G401 (cell line): ENCODE data around the gene CDKAL1. TPM values are rescaled to one million over a fixed set of nuclear protein-coding genes. Genes with fewer than 3 reads are reported as not detected.

Experiments used
- DNase-seq: peaks from one replicate; pipeline ENCODE4 v3.0.0-alpha.2; 2015; ENCODE audit warnings: low spot score
- in situ Hi-C: cut with HindIII; loops from 2 replicates; pipeline ENCODE4 v1.10.0; 2016; ENCODE audit warnings: low sequenced_read_pairs, mixed read lengths
- total RNA-seq: library from RNA; depleted of rRNA; stranded (reverse); fragments of >200 nt; shearing (Covaris generic); gene quantifications from 2 replicates; pipeline ENCODE4 v1.2.3, GENCODE V29; 2014

Gene CDKAL1
- total RNA-seq, 1 experiment from 2014 or later = 25.7 TPM

- no peak for DNase-seq
- in situ Hi-C loops = no loop called here
Observed at GRCh38 chr6:20692023-20692422, 157.8 kb downstream of the CDKAL1 start.

DNA sequence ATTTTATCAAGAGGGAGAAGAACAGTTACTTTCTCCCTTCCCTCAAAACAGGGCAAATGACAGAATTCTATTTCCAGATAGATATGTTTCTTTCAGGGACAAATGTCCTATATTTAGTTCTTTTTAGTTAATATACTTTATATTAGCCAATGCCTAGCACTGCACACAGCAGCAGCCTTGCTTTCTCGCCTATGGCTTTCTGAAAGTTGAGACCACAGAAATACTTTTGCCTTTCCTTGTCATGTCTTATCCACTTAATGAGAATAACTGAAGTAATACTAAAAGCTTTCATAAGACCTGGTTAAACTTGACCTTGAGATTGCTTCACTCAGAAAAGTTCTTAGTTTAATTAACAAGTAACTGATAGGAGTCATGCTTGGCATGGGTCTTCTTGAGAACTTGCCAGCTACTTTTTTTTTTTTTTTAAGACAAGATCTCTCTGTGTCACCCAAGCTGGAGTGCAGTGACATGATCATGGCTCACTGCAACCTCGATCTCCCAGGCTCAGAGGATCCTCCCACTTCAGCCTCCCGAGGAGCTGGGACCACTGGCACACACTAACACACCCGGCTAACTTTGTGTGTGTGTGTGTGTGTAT lies 159.3 kb downstream of the CDKAL1 start:
- in situ Hi-C loops = no loop called here
- no peak for DNase-seq

DNA sequence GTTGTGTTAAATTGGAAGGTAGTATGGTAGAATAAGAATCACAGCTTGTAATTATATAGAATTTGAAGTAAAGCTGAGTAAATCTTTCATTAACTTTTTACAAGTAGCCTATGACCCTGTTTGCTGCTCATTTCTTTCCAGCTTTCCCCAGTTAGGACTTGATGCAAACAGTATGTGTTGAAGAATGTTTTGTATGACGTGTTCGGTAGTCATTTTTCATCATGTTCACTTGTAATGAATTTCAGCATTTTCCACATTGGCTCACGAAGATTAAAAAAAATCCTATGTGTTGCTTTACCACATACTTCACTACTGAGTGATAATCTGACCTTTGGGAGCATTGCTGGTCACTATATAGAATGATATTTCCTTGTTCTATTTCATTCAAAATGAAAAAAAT lies 162.4 kb downstream of the CDKAL1 start:
- DNase-seq = no peak
- in situ Hi-C loops = no loop called here

- in situ Hi-C loops = no loop called here
- no peak for DNase-seq
Observed at GRCh38 chr6:20698675-20699074, 164.4 kb downstream of the CDKAL1 start.

- in situ Hi-C loops = no loop called here
- DNase-seq = peak; percentile 93
Observed at GRCh38 chr6:20699402-20699801, 165.1 kb downstream of the CDKAL1 start.

- in situ Hi-C loops = no loop called here
- no peak for DNase-seq
Observed at GRCh38 chr6:20700375-20700774, 166.1 kb downstream of the CDKAL1 start.

- peak; percentile 68 for DNase-seq
- in situ Hi-C loops = no loop called here
Observed at GRCh38 chr6:20702366-20702765, 168.1 kb downstream of the CDKAL1 start.

- in situ Hi-C loops = no loop called here
- no peak for DNase-seq
Observed at GRCh38 chr6:20703049-20703448, 168.8 kb downstream of the CDKAL1 start.

DNA sequence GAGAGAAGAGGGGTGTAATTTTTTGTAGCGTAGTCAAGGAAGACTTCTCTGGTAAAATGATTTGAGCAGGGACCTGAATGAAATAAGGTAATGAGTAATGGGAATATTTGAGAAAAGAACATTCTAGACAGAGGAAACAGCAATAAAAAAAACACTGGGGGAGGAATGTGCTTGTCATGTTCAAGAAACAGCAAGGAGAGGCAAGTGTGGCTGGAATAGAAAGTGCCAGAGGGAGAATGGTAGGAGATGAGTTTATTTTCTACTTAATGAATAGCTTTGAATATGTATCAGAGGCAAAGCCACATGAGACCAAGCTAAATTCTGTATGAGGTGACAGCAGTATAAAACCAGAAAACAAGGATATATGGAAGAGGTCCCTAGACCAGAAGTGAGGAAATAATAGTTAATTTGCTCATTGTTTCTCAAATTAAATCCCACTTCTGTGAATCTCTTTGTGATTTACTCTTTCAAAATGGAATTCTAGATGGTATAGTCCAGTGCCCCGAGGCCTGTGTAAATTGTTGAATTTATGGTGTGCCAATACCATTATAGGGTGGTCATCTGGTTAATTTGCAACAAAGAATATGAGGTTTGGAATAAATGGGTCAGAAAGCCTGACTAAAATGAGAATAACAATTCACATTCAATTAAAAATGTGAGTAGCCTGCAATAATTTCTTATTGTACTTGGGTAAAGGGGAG lies 170.2 kb downstream of the CDKAL1 start:
- in situ Hi-C loops = no loop called here
- no peak for DNase-seq

DNA sequence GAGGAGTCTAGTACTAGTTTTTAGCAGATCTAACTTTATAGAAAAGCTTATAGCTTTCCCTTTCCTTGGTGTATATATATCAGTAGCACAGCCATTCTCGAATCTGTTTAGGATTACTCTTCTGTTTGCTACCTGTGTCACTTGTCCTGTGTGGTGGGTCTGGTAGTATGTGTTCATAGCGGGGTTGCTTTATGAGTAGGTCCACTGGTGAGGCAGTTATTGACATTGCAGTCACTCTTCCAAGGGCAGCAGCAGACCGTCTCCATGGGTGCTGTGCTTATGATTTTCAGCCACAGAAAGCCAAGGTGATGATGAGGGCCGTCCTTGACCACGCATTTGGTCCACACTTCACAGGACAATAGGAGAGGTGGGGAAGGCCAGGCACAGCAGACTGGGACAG lies 171.5 kb downstream of the CDKAL1 start:
- no peak for DNase-seq
- in situ Hi-C loops = no loop called here

DNA sequence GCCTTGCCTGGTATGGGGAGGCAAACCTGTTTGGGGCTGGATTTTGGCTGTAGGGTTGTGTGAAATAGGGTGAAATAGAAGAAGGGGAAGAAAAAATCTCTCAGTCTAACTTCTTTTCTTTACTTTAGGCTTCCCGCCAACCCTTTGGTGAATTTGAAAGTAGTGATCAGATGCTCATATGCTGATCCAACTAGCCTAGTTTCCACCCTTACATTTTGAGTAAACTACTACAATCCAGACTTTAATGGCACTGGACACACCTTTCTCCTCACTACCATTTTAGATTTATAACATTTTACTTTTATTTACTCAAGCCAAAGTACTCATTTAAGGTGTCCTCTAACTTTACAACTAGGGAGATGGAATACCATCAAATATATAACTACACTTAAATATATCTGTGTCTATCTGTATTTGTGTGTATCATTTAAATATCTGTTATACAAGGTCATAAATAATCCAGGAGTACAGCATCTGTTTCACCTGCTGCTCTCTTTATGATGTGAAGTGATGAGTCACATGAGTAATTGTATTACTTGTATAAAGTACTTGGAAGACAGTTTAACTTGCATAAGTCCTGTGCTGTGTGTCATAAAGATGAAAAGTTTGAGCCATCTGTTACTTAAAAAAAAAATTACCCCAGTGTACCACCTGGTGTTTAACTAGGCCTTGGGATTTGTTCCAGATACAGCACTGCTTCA lies 172.1 kb downstream of the CDKAL1 start:
- in situ Hi-C loops = no loop called here
- DNase-seq = no peak

GRCh38 chr6:20706939-20707485 lies 172.8 kb downstream of the CDKAL1 start:
- peak; percentile 42 for DNase-seq
- in situ Hi-C loops = no loop called here

- no peak for DNase-seq
- in situ Hi-C loops = no loop called here
Observed at GRCh38 chr6:20707870-20708269, 173.6 kb downstream of the CDKAL1 start.

GRCh38 chr6:20708367-20709124 lies 174.3 kb downstream of the CDKAL1 start:
- no peak for DNase-seq
- in situ Hi-C loops = no loop called here

DNA sequence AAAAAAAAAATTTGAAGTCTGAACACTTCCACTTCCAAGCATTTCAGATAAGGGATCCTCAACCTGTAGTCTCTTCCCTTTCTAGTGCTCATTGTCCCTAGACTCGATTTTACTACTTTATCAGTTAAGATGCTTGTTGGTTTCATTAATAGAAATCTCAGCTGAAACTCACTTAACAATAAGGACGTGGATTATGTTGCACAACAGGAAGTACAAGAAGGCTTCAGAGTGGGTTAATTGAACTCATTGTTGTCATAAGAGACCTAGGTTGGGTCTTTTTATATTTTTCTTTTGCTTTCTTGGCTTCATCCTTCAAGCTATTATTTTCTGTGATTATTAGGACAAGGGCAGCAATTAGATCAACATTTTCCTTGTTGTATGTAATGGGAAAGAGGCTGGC lies 175.2 kb downstream of the CDKAL1 start:
- in situ Hi-C loops = no loop called here
- DNase-seq = no peak

DNA sequence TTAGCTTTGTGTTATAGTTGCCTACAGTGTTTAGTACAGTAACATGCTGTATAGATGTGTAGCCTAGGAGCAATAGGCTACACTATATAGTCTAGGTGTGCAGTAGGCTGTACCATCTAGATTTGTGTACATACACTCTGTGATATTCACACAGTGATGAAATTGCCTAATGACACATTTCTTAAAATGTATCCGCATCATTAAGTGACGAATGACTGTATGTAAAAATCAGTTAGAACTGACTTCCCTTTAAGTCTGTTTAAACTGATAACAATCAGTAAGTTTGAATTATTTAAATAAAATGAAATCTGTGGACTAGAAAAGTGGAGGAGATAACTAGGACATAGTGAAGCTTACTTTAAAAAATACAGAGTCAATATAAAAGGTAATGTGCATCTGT lies 176.1 kb downstream of the CDKAL1 start:
- in situ Hi-C loops = no loop called here
- no peak for DNase-seq

- DNase-seq = no peak
- in situ Hi-C loops = no loop called here
Observed at GRCh38 chr6:20711518-20711917, 177.3 kb downstream of the CDKAL1 start.

GRCh38 chr6:20712011-20712410 lies 177.8 kb downstream of the CDKAL1 start:
- no peak for DNase-seq
- in situ Hi-C loops = no loop called here

DNA sequence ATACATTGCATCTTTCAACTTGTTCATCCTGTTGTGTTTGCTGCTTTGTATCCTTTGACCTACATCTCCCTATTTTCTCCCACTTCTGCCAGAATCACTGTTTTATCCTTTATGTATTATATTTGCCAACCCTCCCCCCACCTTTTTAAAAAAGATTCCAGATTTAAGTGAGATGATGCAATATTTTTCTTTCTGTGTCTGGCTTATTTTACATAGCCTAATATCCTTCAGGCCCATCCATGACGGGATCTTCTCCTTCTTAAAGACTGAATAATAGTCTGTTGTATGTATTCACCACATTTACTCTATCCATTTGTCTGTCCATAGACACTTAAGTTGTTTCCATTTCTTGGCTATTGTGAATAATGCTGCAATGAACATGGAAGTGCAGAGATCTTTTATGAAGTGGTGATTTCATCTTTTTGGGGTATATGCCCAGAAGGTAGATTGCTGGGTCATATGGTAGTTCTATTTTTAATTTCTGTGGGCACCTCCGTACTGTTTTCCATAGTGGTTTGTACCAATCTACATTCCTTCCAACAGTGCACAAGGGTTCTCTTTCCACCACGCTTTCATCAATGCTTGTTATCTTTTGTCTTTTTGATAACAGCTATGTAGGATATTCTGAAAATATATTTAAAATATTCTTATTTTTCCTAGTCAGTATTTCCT lies 181.0 kb downstream of the CDKAL1 start:
- no peak for DNase-seq
- in situ Hi-C loops = no loop called here
